ENCODE measurements around the gene GRIN3A.

- no peak for TF ChIP-seq POLR2A (IDR thresholded peaks at IDR 0.05)
- TF ChIP-seq CTCF (IDR thresholded peaks at IDR 0.05): no peak
- no peak for TF ChIP-seq EP300 (IDR thresholded peaks at IDR 0.05)
Observed at GRCh38 chr9:101706261-101706798, 32.1 kb downstream of the GRIN3A start.
